HepG2 (cell line): ENCODE measurements around the gene CDK8. TPM values are rescaled to one million over a fixed set of nuclear protein-coding genes. Genes with fewer than 3 reads are reported as not detected.

Source experiments
- ATAC-seq: fragments of 200-7000 bp; cut with Tn5 transposase; 3 replicates; pipeline ENCODE4 v1.9.1; 2020; ENCODE audit warnings: mild to moderate bottlenecking, moderate library complexity
- BruUV-seq: library from RNA; stranded (reverse); fragments of 400-500 nt; replicated peaks from 2 replicates; lab custom pipeline; 2021; lab: Mats Ljungman, UMichigan
- CTCF ChIA-PET: fragments of 300-600 bp; formaldehyde crosslinking; extraction: SDS; loops from one replicate; lab custom pipeline; 2021; ENCODE audit warnings: low total read pairs, inconsistent platforms, low intra/inter-chr PET ratio; lab: Yijun Ruan, JAX
- POLR2A ChIA-PET: fragments of 350-600 bp; sonication (Branson Sonifier 250); formaldehyde crosslinking; loops from one replicate; lab custom pipeline; 2020; ENCODE audit warnings: antibody characterized with exemption, inconsistent platforms; lab: Yijun Ruan, JAX
- DNase-seq: peaks from one replicate; pipeline ENCODE4 v3.0.0-alpha.2; 2015; ENCODE audit warnings: low spot score
- FAIRE-seq: peaks from 3 replicates; lab custom pipeline; 2011; peaks lifted over from hg19 to GRCh38; lab: Jason Lieb, UNC
- H2AFZ ChIP-seq: one replicate; pipeline ENCODE4 v1.6.1; 2011; ENCODE audit warnings: low read length, inconsistent platforms
- H3K27ac ChIP-seq: fragments of 300-600 bp; 3 replicates; pipeline ENCODE4 v1.8.0; 2011; ENCODE audit warnings: mixed run types, mild to moderate bottlenecking, mixed read lengths, low read length, inconsistent platforms; ENCODE audit not compliant: insufficient read depth; ENCODE audit errors: extremely low read length
- H3K27me3 ChIP-seq, 2 experiments: fragments of 200-600 bp in 1 of 2; 2 replicates in 1 of 2; 3 replicates in 1 of 2; pipeline versions ENCODE4 v1.6.0 to v1.8.0; 2011; ENCODE audit warnings: low read length in 2 of 2, mild to moderate bottlenecking in 2 of 2, moderate library complexity in 2 of 2, inconsistent platforms in 1 of 2; ENCODE audit not compliant: insufficient read depth in 2 of 2, control insufficient read depth in 1 of 2
- H3K36me3 ChIP-seq, 2 experiments: fragments of 200-600 bp in 1 of 2; replicated peaks in 1 of 2; 2 replicates in 1 of 2; 3 replicates in 1 of 2; pipeline versions ENCODE4 v1.5.1 to v1.8.0; 2011; ENCODE audit warnings: low read length in 2 of 2, inconsistent platforms in 1 of 2; ENCODE audit not compliant: insufficient read depth in 2 of 2, control insufficient read depth in 1 of 2
- H3K4me1 ChIP-seq: 2 replicates; pipeline ENCODE4 v1.5.1; 2012; ENCODE audit warnings: low read length, inconsistent platforms; ENCODE audit not compliant: insufficient read depth
- H3K4me2 ChIP-seq: 2 replicates; pipeline ENCODE4 v1.6.0; 2011; ENCODE audit warnings: low read depth, low read length, inconsistent platforms
- H3K4me3 ChIP-seq, 3 experiments: fragments of 200-600 bp in 1 of 3; sonication (generic), shearing (Covaris generic) in 1 of 3; replicated peaks in 1 of 3; 2 replicates each; pipeline ENCODE4 v1.5.1; 2011 to 2016; ENCODE audit warnings: low read length in 3 of 3, inconsistent platforms in 2 of 3, low read depth in 2 of 3, mild to moderate bottlenecking in 2 of 3, control low read depth in 1 of 3, mixed read lengths in 1 of 3; ENCODE audit not compliant: insufficient read depth in 1 of 3
- H3K79me2 ChIP-seq: one replicate; pipeline ENCODE4 v1.6.1; 2011; ENCODE audit warnings: low read length, inconsistent platforms; ENCODE audit not compliant: insufficient read depth
- H3K9ac ChIP-seq: 2 replicates; pipeline ENCODE4 v1.6.0; 2011; ENCODE audit warnings: mild to moderate bottlenecking, low read depth, low read length, inconsistent platforms; ENCODE audit not compliant: insufficient read depth
- H3K9me3 ChIP-seq: 2 replicates; pipeline ENCODE4 v1.5.1; 2012; ENCODE audit warnings: mild to moderate bottlenecking, low read length
- H4K20me1 ChIP-seq: 2 replicates; pipeline ENCODE4 v1.6.0; 2011; ENCODE audit warnings: inconsistent platforms, mild to moderate bottlenecking, low read length, moderate library complexity; ENCODE audit not compliant: insufficient read depth
- EHMT2 ChIP-seq: fragments of 200-600 bp; sonication (generic); IDR thresholded peaks from 2 replicates; pipeline ENCODE4 v1.7.0; 2017; ENCODE audit warnings: antibody characterized with exemption, low read depth, low read length, borderline replicate concordance
- FOXA3 ChIP-seq: IDR thresholded peaks from 2 replicates; pipeline ENCODE4 v1.6.1; 2016; ENCODE audit warnings: missing genetic modification reagents, missing compliant biosample characterization
- HNRNPL ChIP-seq: fragments of 200-400 bp; formaldehyde crosslinking; IDR thresholded peaks from 2 replicates; pipeline ENCODE4 v1.6.1; 2017; ENCODE audit warnings: mild to moderate bottlenecking, low read depth, low read length
- KAT7 ChIP-seq: IDR thresholded peaks from 2 replicates; pipeline ENCODE4 v1.6.1; 2018; ENCODE audit warnings: borderline replicate concordance, missing compliant biosample characterization
- PCBP1 ChIP-seq: fragments of 200-400 bp; formaldehyde crosslinking; IDR thresholded peaks from 2 replicates; pipeline ENCODE4 v1.6.1; 2017; ENCODE audit warnings: mild to moderate bottlenecking, low read depth, low read length, borderline replicate concordance
- POLR2G ChIP-seq: fragments of 200-400 bp; formaldehyde crosslinking; IDR thresholded peaks from 2 replicates; pipeline ENCODE4 v1.6.1; 2018; ENCODE audit warnings: mild to moderate bottlenecking, low read depth, low read length, moderate library complexity
- RBM39 ChIP-seq: fragments of 200-400 bp; formaldehyde crosslinking; IDR thresholded peaks from one replicate; pipeline ENCODE4 v1.6.1; 2018; ENCODE audit warnings: antibody characterized with exemption, mild to moderate bottlenecking, low read depth, low read length; ENCODE audit not compliant: poor library complexity, severe bottlenecking
- RFXANK ChIP-seq: IDR thresholded peaks from 2 replicates; pipeline ENCODE4 v1.6.1; 2016
- SALL1 ChIP-seq: sonication (generic); formaldehyde crosslinking; IDR thresholded peaks from 2 replicates; pipeline ENCODE4 v1.8.0; 2022; ENCODE audit warnings: mild to moderate bottlenecking, missing genetic modification reagents
- SUZ12 ChIP-seq: fragments of 150-350 bp; IDR thresholded peaks from 2 replicates; pipeline ENCODE4 v1.6.1; 2014; ENCODE audit warnings: low read depth, low read length
- TBX3 ChIP-seq: fragments of 450-650 bp; IDR thresholded peaks from 2 replicates; pipeline ENCODE4 v1.6.1; 2017; ENCODE audit warnings: antibody characterized with exemption, mild to moderate bottlenecking, inconsistent platforms, borderline replicate concordance
- TCF7L2 ChIP-seq: IDR thresholded peaks from 2 replicates; pipeline ENCODE4 v1.6.1; 2011; ENCODE audit warnings: mild to moderate bottlenecking, low read depth, low read length, moderate library complexity
- ZBTB1 ChIP-seq: sonication (generic); formaldehyde crosslinking; IDR thresholded peaks from 2 replicates; pipeline ENCODE4 v1.4.0; 2020; ENCODE audit warnings: missing genetic modification reagents, borderline replicate concordance
- ZBTB20 ChIP-seq: sonication (generic); formaldehyde crosslinking; IDR thresholded peaks from 2 replicates; pipeline ENCODE4 v1.8.1; 2023; ENCODE audit warnings: missing genetic modification reagents, low read depth, mild to moderate bottlenecking, borderline replicate concordance
- ZFP37 ChIP-seq: sonication (generic); formaldehyde crosslinking; IDR thresholded peaks from 2 replicates; pipeline ENCODE4 v1.4.0; 2020; ENCODE audit warnings: missing genetic modification reagents, borderline replicate concordance
- ZNF251 ChIP-seq: sonication (generic); formaldehyde crosslinking; IDR thresholded peaks from 2 replicates; pipeline ENCODE4 v1.9.0; 2021; ENCODE audit warnings: mild to moderate bottlenecking, missing genetic modification reagents
- ZNF567 ChIP-seq: sonication (generic); formaldehyde crosslinking; IDR thresholded peaks from 2 replicates; pipeline ENCODE4 v1.8.1; 2023; ENCODE audit warnings: mild to moderate bottlenecking, missing genetic modification reagents, borderline replicate concordance
- ZNF572 ChIP-seq: sonication (generic); formaldehyde crosslinking; IDR thresholded peaks from 2 replicates; pipeline ENCODE4 v1.5.1; 2020; ENCODE audit warnings: mild to moderate bottlenecking, missing genetic modification reagents
- ZNF7 ChIP-seq: IDR thresholded peaks from 2 replicates; pipeline ENCODE4 v1.6.1; 2016; ENCODE audit warnings: missing biosample characterization, missing genetic modification reagents
- ZNF761 ChIP-seq: sonication (generic); formaldehyde crosslinking; conservative IDR thresholded peaks from 2 replicates; pipeline ENCODE4 v1.4.0; 2020; ENCODE audit warnings: mild to moderate bottlenecking, missing genetic modification reagents
- WGBS: methylation state at CpG from one replicate; pipeline ENCODE4 v1.1.6; 2017; ENCODE audit warnings: low lambda C conversion rate; 5-methylcytosine and 5-hydroxymethylcytosine counted together
- in situ Hi-C: cut with HindIII; loops from 2 replicates; pipeline ENCODE4 v1.10.0; 2017; ENCODE audit warnings: low pct_unique_long_range_greater_than_20kb; ENCODE audit not compliant: extremely low pct_ligation_motif_present
- intact Hi-C: fragments of 100-400 bp; cut with micrococcal nuclease; formaldehyde crosslinking; loops from one replicate; pipeline ENCODE4 v1.10.0; 2022; ENCODE audit not compliant: unreplicated experiment
- polyA plus RNA-seq, 8 experiments: library from polyadenylated mRNA; depleted of rRNA in 3 of 8; stranded (reverse) in 7 of 8; unstranded in 1 of 8; fragments of >200 nt; fragmentation: Illumina TruSeq in 4 of 8; extraction: Trizol in 4 of 8; gene quantifications; 2 replicates each; pipeline versions ENCODE4 v1.2.1 to v1.2.3, GENCODE V29; 2011 to 2016; ENCODE audit warnings: low read depth in 4 of 8, missing spikeins in 1 of 8, mixed read lengths in 1 of 8; ENCODE audit not compliant: insufficient read depth in 1 of 8
- total RNA-seq, 5 experiments: library from RNA; depleted of rRNA; stranded (reverse); fragments of >200 nt; fragmentation: Illumina TruSeq; extraction: Trizol; gene quantifications; 2 replicates each; pipeline ENCODE4 v1.2.3, GENCODE V29; 2016; ENCODE audit warnings: low read depth in 1 of 5
- TF ChIP-seq, protein P1 (sequence below): IDR thresholded peaks from 2 replicates; pipeline ENCODE4 v1.6.1; 2018; ENCODE audit warnings: missing genetic modification reagents, mild to moderate bottlenecking, missing compliant biosample characterization
- TF ChIP-seq, protein P2 (sequence below): sonication (generic); formaldehyde crosslinking; IDR thresholded peaks from 2 replicates; pipeline ENCODE4 v1.4.0; 2020; ENCODE audit warnings: missing genetic modification reagents; ENCODE audit errors: not compliant biosample characterization

The CDK8 gene
- total and polyA plus RNA-seq, 2 of the 13 experiments (the other 11 are each of a cell fraction or from before 2014, with no cell fraction given), result 15.8 to 16.4 TPM

DNA sequence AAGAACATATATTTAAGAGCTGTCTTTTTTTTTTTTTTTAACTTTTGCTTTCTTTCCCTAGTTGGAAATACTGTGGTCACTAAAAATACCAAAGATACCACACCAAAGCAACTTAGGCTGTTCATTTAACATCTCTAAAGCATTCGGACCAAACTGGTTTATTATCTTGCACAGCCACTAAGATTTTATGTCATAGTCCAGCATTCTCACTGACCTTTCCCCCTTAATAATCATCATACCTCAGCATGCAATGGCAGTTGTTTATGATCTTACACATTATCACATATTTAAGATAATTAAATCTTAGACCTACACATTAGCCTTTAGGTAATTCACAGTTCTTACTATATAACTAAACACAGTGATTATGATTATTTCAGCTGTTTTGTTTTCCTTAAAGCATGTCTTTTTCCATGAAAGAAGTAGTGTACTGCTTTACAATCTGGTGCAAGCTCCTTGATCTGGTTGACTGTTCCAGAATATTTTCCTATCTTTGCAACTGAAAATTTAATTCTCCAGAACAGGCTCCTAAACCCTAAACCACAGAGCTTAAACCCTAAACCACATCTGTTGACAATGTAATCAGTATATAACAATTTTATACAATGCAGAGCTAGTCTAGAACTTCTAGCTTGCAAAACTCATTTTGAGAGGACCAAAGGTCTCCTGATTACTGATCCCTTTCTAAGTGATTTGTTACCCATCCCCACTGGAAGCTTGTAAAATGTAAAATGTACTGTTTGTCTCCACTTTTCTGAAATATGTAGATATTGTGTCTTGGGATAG lies 74.2 kb downstream of the CDK8 start (continued):
- no peak for TF ChIP-seq HNRNPL
- TF ChIP-seq RBM39, result no peak
- TF ChIP-seq ZNF7 (CRISPR knock-in tag), result no peak
- no peak for TF ChIP-seq RFXANK (CRISPR knock-in tag)
- TF ChIP-seq, protein P1, sequence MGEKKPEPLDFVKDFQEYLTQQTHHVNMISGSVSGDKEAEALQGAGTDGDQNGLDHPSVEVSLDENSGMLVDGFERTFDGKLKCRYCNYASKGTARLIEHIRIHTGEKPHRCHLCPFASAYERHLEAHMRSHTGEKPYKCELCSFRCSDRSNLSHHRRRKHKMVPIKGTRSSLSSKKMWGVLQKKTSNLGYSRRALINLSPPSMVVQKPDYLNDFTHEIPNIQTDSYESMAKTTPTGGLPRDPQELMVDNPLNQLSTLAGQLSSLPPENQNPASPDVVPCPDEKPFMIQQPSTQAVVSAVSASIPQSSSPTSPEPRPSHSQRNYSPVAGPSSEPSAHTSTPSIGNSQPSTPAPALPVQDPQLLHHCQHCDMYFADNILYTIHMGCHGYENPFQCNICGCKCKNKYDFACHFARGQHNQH, result no peak
- TF ChIP-seq PCBP1, result no peak
- TF ChIP-seq ZBTB1 (CRISPR knock-in tag), result no peak

DNA sequence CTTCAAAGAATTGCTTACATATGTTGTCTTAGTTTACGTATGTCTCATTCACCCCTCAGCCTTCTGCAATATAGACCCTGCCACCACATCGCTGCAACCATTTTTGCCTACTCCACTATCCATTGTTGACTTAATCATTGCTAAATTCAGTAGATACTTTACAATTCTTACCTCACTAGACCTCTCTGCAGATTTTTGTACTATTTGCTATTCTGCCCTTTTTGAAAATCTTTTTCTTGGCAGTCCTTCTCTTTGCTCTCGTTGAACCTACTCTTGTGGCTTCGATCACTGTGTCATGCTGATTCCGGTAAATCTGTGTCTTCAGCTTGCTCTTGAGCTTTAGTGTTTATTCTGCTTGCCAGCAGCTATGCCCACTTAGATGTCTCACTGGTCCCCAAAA lies 81.2 kb downstream of the CDK8 start:
- 98% methylated on average over 5 of the region's 5 CpGs for WGBS
- FAIRE-seq (no peak), DNase-seq (no peak), ATAC-seq (no peak)
- H3K79me2 ChIP-seq, result peaks cover 12% of the 10 kb centered on the region
- no peaks in the 10 kb centered on the region for H3K9me3 ChIP-seq
- H3K4me2 ChIP-seq, result no peak overlapping the region
- H3K4me1 ChIP-seq, result no peaks in the 10 kb centered on the region
- no peak overlapping the region for H3K27ac ChIP-seq
- H3K36me3 ChIP-seq, result peaks cover 0 to 1% of the 10 kb centered on the region in 2 experiments; a peak in 1 of 5 replicates
- ChIA-PET CTCF (no interaction called here), POLR2A (no interaction called here)
- no peak overlapping the region for H3K4me3 ChIP-seq
- no peaks in the 10 kb centered on the region for H3K27me3 ChIP-seq
- H4K20me1 ChIP-seq, result no peaks in the 10 kb centered on the region
- no peak overlapping the region for H2AFZ ChIP-seq
- in situ Hi-C loops, result no loop called here
- no peak overlapping the region for H3K9ac ChIP-seq
- intact Hi-C loops, result no loop called here
- no TSS peak for BruUV-seq
- TF ChIP-seq POLR2G (no peak), SUZ12 (no peak), KAT7 (CRISPR knock-in tag) (no peak), ZNF251 (CRISPR knock-in tag) (no peak), FOXA3 (CRISPR knock-in tag) (no peak), ZNF761 (no peak), ZFP37 (CRISPR knock-in tag) (no peak), ZNF572 (no peak), TCF7L2 (no peak), SALL1 (CRISPR knock-in tag) (no peak), TBX3 (no peak), ZBTB20 (no peak), ZNF567 (CRISPR knock-in tag) (no peak), EHMT2 (no peak)
- TF ChIP-seq, protein P2, sequence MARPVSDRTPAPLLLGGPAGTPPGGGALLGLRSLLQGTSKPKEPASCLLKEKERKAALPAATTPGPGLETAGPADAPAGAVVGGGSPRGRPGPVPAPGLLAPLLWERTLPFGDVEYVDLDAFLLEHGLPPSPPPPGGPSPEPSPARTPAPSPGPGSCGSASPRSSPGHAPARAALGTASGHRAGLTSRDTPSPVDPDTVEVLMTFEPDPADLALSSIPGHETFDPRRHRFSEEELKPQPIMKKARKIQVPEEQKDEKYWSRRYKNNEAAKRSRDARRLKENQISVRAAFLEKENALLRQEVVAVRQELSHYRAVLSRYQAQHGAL (CRISPR knock-in tag), result no peak
